Heart left ventricle (tissue), 13 donors: ENCODE measurements around the gene STAP2.

Experiments
- POLR2A ChIP-seq, 2 donors: fragments of 450-650 bp; IDR thresholded peaks; one replicate each; pipeline ENCODE4 v1.6.1; 2017; ENCODE audit warnings: antibody characterized with exemption in 2 of 2, mild to moderate bottlenecking in 2 of 2, moderate library complexity in 2 of 2
- TF ChIP-seq, protein P1 (sequence below), 12 donors: fragments of 200-600 bp; sonication (generic) in 4 of 12; IDR thresholded peaks; one replicate each; pipeline versions ENCODE4 v1.5.0 to v1.8.0; 2018 to 2022; ENCODE audit warnings: antibody characterized with exemption in 12 of 12, mild to moderate bottlenecking in 5 of 12
- donor health status: ischemic (EF 13 %, LVEDD 7.1; RV severe dilation, severe dysfunction).
- donor health status: DM: no; HTN: yes; CAD: no.
- donor health status: DM: no; HTN: no; CAD: no.
- donor health status: ischemic (EF 25% LVEDD 6.9; RV normal size, moderate dysfunction).
- donor health status: ischemic (EF 25% LVEDD 5.7; RV mildly dilated, moderate dysfunction).
- donor health status: ischemic (EF 35%, LVEDD 5.7; RV mildly dilated, moderate dysfunction).
- donor health status: nonischemic (EF 11% LVEDD 7.7; RV severe dilation, severe dysfunction).
- donor health status: DM: yes; HTN: yes; CAD: no.
- donor health status: PGD.
- donor health status: ischemic (EF 29% LVEDD 5.4; RV normal size, mild dysfunction).
- donor health status: nonischemic (EF 23%, LVEDD 6.1; RV moderate dilation, normal function).

DNA sequence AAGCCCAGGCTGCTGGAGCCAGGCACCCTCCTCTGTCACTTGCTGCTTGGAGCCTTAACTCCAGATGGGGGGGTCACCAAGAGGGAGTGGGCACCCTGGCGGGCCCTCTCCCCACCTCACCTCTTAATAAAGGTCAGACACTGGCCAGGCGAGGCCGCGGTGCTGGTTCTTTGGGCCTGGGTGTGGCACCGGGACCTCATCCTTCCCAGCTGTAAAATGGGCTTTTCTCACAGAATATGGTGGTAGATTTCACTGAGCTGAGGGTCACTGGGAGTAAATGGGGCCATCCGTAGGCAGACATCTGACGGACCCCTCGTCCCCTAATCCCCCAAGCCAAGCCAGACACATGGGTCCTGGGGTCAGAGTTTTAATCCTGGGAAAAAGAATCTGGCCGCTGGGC lies 14.9 kb downstream of the STAP2 start:
- no peak for TF ChIP-seq POLR2A (IDR thresholded peaks at IDR 0.05)
- TF ChIP-seq, protein P1, sequence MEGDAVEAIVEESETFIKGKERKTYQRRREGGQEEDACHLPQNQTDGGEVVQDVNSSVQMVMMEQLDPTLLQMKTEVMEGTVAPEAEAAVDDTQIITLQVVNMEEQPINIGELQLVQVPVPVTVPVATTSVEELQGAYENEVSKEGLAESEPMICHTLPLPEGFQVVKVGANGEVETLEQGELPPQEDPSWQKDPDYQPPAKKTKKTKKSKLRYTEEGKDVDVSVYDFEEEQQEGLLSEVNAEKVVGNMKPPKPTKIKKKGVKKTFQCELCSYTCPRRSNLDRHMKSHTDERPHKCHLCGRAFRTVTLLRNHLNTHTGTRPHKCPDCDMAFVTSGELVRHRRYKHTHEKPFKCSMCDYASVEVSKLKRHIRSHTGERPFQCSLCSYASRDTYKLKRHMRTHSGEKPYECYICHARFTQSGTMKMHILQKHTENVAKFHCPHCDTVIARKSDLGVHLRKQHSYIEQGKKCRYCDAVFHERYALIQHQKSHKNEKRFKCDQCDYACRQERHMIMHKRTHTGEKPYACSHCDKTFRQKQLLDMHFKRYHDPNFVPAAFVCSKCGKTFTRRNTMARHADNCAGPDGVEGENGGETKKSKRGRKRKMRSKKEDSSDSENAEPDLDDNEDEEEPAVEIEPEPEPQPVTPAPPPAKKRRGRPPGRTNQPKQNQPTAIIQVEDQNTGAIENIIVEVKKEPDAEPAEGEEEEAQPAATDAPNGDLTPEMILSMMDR (IDR thresholded peaks at IDR 0.05) = no peak
